GM18517 (cell line): ENCODE results near the gene KRTAP5-7.
"Not testable (repeated sequence)": the region's sequence is repeated elsewhere in the genome, so short reads cannot be mapped to it uniquely, and the experiment has no call there.

Experiments
- ATAC-seq: cut with Tn5 transposase; IDR thresholded peaks from one replicate; pipeline ENCODE4 v1.9.1; 2021; ENCODE audit warnings: mild to moderate bottlenecking, moderate library complexity; ENCODE audit not compliant: unreplicated experiment

Gene KRTAP5-7

DNA sequence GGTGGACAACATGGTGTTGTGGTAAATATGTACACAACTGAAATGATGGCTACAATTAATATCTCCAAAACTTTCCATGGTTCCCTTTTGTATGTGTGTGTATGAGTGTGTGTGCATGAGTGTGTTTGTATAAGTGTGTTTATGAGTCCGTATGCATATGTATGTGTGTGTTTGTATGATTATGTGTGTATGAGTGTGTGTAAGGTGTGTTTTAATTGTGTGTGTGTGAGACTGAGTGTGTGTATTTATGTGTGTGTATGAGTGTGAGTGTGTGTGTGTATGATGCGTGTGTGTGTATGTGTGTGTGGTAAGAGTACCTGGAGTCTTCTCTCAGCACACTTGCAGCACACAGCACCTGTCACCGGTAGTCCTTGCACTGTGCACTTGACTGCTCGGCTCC, 29.0 kb downstream of the KRTAP5-7 start:
- ATAC-seq: no peak

DNA sequence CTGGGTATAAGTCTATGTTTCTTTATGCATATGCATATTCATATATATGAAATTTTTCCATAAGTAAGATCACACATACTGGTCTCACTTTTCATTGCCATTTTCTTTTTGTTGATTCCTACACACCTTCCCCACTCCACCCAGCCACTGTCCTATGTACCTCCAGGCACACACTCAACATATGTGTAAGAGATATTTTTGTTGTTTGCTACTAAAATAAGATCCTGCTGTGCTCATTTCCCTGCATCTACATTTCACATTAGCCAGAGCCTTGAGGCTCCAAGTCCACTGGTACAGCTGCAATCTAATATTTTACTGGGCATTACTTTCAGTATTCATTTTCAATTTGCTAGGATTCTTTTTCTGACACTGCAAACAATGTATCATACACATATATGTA, 30.2 kb downstream of the KRTAP5-7 start:
- no peak for ATAC-seq

DNA sequence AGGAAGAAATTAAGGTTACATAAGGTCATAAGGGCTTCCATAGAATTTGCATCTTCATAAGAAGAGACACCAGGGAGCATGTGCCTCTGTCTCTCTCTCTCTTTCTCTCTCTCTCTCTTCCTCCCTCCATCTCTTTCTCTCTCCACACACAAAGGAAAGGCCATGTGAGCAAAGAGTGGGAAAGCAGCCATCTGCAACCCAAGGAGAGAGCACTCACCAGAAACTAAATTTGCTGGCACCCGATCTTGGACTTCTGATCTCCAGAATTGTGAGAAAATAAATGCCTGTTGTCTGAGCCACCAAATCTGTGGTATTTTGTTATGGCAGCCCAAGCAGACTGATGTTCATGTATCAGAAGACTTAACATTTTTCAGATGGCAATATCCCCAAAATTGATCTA, 31.9 kb downstream of the KRTAP5-7 start:
- ATAC-seq: no peak

GRCh38 chr11:71562120-71562519, 35.1 kb downstream of the KRTAP5-7 start:
- no peak for ATAC-seq

GRCh38 chr11:71563406-71563805, 36.3 kb downstream of the KRTAP5-7 start:
- ATAC-seq: no peak

DNA sequence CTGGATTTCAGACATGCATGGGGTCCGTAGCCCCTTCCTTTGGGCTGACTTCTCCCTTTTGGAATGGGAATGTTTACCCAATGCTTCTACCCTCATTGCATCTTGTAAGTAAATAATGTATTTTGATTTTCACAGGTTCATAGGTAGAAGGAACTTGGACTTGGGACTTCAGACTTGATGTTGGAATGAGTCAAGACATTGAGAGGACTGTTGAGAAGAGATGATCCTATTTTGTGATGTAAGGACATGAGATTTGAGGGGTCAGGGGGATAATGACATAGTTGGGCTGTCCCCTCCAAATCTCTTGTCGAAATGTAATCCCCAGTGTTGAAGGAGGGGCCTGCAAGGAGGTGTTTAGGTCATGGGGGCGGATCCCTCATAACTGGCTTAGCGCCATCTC, 37.4 kb downstream of the KRTAP5-7 start:
- no peak for ATAC-seq

GRCh38 chr11:71565263-71565662, 38.2 kb downstream of the KRTAP5-7 start, which contains the start of gene KRTAP5-10:
KRTAP5-10 (plus strand) TSS chr11:71565563; CDS start chr11:71565588, 25 bp downstream.
- ATAC-seq: no peak

DNA sequence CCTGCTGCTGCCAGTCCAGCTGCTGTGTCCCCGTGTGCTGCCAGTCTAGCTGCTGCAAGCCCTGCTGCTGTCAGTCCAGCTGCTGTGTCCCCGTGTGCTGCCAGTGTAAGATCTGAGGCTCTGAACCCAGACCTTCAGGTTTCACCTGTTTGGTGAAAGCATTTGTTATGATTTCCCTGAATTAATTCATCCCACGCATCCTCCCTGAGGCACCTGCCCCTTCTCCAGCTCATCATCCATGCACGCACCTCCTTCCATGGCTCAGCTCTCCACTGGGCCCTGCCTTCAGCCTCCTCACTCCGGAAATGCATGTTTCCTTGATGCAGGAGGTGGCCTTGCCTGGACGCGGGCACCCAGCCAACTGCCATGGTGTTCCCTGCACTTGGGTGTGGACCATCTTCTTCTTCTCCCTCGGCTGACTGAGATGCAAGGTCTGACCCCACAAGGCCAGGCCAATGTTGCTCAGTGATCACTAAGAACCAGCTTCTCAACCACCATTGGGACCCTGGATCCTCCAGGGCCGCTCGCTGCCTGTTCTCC, 39.1 kb downstream of the KRTAP5-7 start:
- ATAC-seq: no peak

GRCh38 chr11:71566626-71567599, 39.8 kb downstream of the KRTAP5-7 start:
- ATAC-seq: not testable (repeated sequence)

DNA sequence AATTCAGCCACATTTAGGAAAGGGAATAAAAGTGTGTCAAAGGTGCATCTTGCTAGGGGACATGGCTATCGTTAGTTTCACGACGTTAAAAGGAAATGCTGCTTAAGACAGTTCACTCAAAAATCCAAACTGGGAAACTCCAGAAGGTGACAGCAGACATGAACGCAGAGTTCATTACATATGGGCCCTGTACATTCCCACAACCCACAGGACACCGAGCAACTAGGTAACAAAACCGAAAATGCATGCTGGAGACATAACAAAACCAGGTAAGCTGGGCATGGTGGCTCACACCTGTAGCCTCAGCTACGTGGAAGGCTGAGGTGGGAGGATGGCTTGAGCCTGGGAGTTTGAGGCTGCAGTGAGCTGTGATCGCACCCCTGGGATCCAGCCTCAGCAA, 40.6 kb downstream of the KRTAP5-7 start:
- ATAC-seq: not testable (repeated sequence)

DNA sequence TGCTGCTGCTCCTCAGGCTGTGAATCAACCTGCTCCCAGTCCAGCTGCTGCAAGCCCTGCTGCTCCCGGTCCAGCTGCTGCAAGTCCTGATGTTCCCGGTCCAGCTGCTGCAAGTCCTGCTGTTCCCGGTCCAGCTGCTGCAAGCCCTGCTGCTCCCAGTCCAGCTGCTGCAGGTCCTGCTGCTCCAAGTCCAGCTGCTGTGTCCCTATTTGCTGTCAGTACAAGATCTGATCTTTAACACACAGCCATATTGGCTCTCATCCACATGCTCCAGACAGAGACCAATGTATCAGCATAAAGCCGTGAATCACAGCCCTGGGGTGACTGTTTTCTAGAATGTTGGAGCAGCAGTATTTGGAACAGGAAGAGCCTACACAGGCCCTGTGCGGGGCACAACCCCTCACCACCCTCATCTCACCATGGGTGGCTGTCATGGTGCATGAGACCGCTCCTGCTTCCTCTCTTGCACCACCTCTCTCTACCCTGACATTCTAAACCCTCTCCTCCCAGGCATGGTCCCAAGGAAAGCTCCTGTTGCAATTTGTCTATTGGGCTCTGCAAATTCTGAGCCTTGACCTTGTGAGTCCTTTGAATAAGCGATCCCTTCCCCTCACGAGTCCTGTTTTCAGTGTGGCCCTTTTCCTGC, 41.8 kb downstream of the KRTAP5-7 start:
- no peak for ATAC-seq

- ATAC-seq: not testable (repeated sequence)
These were observed 44.2 kb downstream of the KRTAP5-7 start for GRCh38 chr11:71571101-71571850.

- ATAC-seq: no peak
These were observed 45.7 kb downstream of the KRTAP5-7 start for GRCh38 chr11:71572811-71573210.

- ATAC-seq: no peak
These were observed 47.4 kb downstream of the KRTAP5-7 start for GRCh38 chr11:71574418-71574817.

DNA sequence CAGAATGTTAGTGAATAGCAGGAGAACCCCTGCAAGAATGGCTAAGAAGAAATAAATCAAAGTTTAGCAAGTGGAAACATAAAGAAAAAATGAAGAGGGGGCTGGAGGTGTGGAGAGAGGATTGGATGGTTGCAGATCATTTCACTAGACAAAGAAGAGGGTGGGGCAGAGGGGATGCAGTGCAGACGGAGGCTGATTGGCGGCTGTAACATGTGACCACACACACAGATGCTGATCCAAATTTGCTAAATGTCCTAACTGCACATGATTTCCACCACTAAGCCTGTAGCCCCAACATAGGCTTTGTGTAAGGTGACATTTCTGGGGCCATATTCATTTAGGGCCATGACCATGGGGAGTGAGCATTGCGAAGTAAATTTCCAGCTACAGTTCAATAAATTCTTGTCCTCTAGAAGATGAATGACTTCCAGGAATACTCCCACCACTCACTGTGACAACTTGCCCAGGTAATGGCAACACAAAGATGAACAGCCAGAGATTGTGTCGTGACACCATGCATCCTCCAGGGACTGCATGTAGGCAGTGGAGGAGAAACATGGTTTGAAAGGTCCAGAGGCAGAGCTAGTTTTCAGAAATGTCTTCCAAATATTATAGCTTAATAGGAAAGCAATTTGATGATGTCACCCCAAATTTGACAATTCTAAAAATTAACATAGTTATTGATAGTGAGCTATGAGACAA, 48.8 kb downstream of the KRTAP5-7 start:
- ATAC-seq: no peak

GRCh38 chr11:71576688-71577465, 49.8 kb downstream of the KRTAP5-7 start:
- ATAC-seq: not testable (repeated sequence)

DNA sequence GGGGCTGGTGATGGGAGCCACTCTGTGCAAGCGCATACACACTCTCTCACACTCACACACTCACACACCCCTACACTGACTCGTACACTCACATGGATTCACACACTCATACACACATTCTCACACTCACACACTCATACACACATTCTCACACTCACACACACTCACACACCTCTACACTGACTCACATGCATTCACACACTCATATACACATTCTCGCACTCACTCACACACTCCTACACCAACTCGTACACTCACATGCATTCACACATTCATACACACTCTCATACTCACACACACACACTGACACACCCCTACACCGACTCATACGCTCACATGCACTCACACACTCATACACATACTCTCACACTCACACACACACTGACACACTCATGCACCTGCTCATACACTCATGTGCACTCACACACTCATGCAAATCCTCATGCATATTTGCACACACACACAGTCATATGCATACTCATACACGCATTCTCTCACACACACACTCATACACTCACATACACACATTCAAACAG, 50.5 kb downstream of the KRTAP5-7 start:
- ATAC-seq: no peak
